Natural killer cell (primary cell): ENCODE measurements around the gene CHST15. TPM values are rescaled to one million over a fixed set of nuclear protein-coding genes. Genes with fewer than 3 reads are reported as not detected.
A peak's percentile ranks its signal among the peaks of the same experiment; 100 is the strongest.

Experiments
- ATAC-seq, 3 donors: fragments of 150-1000 bp in 2 of 3; fragments of 200-7000 bp in 1 of 3; cut with Tn5 transposase; 1 replicate in 1 of 3; 2 replicates in 2 of 3; pipeline ENCODE4 v1.10.0; 2021; ENCODE audit warnings: mild to moderate bottlenecking in 2 of 3, moderate library complexity in 2 of 3
- DNase-seq, 2 donors: peaks; one replicate each; pipeline versions ENCODE4 v3.0.0 to v3.0.0-alpha.2; 2013 to 2021; ENCODE audit warnings: mixed read lengths in 1 of 2
- H3K27ac ChIP-seq: one replicate; pipeline ENCODE4 v1.5.1; 2013; ENCODE audit warnings: mild to moderate bottlenecking, low read length
- H3K27me3 ChIP-seq: one replicate; pipeline ENCODE4 v1.6.1; 2013; ENCODE audit warnings: low read length; ENCODE audit not compliant: control insufficient read depth, insufficient read depth
- H3K36me3 ChIP-seq: one replicate; pipeline ENCODE4 v1.6.1; 2013; ENCODE audit warnings: low read length; ENCODE audit not compliant: control insufficient read depth, insufficient read depth
- H3K4me1 ChIP-seq: one replicate; pipeline ENCODE4 v1.6.1; 2013; ENCODE audit warnings: low read length; ENCODE audit not compliant: control insufficient read depth, insufficient read depth
- H3K4me3 ChIP-seq: one replicate; pipeline ENCODE4 v1.5.1; 2013; ENCODE audit warnings: low read length
- H3K9me3 ChIP-seq: one replicate; pipeline ENCODE4 v1.6.1; 2013; ENCODE audit warnings: low read length; ENCODE audit not compliant: control insufficient read depth, insufficient read depth
- H3K27ac Mint-ChIP-seq, 2 donors: one replicate each; pipeline ENCODE4 v1.8.0; 2022; ENCODE audit warnings: mild to moderate bottlenecking in 2 of 2, mixed read lengths in 2 of 2, moderate library complexity in 1 of 2
- H3K27me3 Mint-ChIP-seq, 2 donors: one replicate each; pipeline ENCODE4 v1.8.0; 2022; ENCODE audit warnings: low read depth in 2 of 2, mixed read lengths in 2 of 2
- H3K36me3 Mint-ChIP-seq: one replicate; pipeline ENCODE4 v1.8.0; 2022; ENCODE audit warnings: mixed read lengths
- H3K4me1 Mint-ChIP-seq, 2 donors: one replicate each; pipeline ENCODE4 v1.8.0; 2022; ENCODE audit warnings: mixed read lengths in 2 of 2
- H3K4me3 Mint-ChIP-seq: one replicate; pipeline ENCODE4 v1.8.0; 2022; ENCODE audit warnings: mild to moderate bottlenecking, moderate library complexity, mixed read lengths
- H3K9me3 Mint-ChIP-seq, 2 donors: one replicate each; pipeline ENCODE4 v1.8.0; 2022; ENCODE audit warnings: mixed read lengths in 2 of 2
- WGBS: methylation state at CpG from one replicate; pipeline ENCODE4 v1.1.7; 2013; ENCODE audit warnings: missing lambda C conversion rate; ENCODE audit not compliant: insufficient coverage; 5-methylcytosine and 5-hydroxymethylcytosine counted together
- intact Hi-C: fragments of 100-400 bp; cut with micrococcal nuclease; formaldehyde crosslinking; loops from one replicate; pipeline ENCODE4 v1.14.2; 2022
- total RNA-seq, 4 donors: library from RNA; stranded (reverse); fragments of 120-200 nt in 1 of 4; gene quantifications; one replicate each; pipeline versions ENCODE4 v1.2.3 to v1.2.4, GENCODE V29; 2013 to 2022
- TF ChIP-seq, protein P1 (sequence below): fragments of 200-600 bp; IDR thresholded peaks from one replicate; pipeline ENCODE4 v1.8.0; 2022; ENCODE audit warnings: antibody characterized with exemption

CHST15 gene
- total RNA-seq, 3 donors from 2014 or later (not counting 1 experiment from before 2014, with no cell fraction given), result 1.9 to 11.9 (median 8.7) TPM

DNA sequence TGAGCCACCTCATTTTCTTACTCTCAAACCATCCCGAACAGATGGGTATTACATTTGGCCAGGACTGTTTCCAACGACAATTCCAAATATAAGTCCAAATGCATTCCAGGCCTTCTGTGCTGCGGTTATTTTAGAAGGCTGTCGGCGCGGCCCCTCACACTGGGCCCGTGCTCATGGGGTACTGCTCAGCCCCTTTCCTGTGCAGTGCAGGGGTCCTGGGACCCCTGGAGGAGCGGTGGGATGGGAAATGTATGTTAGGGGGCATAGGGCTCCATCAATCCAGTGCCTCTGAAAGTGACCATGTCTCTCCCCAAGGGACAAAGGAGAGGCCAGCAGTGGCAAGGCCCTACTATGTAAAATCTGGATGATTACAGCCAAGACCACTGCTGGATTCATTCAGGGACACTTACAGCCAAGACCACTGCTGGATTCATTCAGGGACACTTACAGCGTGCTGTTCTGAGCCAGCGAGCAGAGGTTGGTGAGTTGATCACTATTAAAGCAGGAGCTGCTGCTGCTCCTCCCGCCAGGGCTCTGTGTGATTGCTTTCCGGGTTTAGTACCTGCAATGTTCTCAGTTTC is 66.3 kb downstream of the CHST15 start:
- Histone ChIP-seq H3K27me3 (no peaks in the 10 kb centered on the region), H3K4me3 (no peak overlapping the region), H3K9me3 (no peaks in the 10 kb centered on the region), H3K36me3 (no peaks in the 10 kb centered on the region), H3K27ac (no peak overlapping the region), H3K4me1 (no peaks in the 10 kb centered on the region)
- intact Hi-C loops, result no loop called here
- Mint-ChIP-seq H3K27ac (no peak overlapping the region), H3K9me3 (no peaks in the 10 kb centered on the region), H3K4me3 (no peak overlapping the region), H3K36me3 (no peaks in the 10 kb centered on the region), H3K27me3 (peaks cover 10 to 13% of the 10 kb centered on the region in 2 donors), H3K4me1 (no peaks in the 10 kb centered on the region)
- no peak for ATAC-seq
- TF ChIP-seq, protein P1, sequence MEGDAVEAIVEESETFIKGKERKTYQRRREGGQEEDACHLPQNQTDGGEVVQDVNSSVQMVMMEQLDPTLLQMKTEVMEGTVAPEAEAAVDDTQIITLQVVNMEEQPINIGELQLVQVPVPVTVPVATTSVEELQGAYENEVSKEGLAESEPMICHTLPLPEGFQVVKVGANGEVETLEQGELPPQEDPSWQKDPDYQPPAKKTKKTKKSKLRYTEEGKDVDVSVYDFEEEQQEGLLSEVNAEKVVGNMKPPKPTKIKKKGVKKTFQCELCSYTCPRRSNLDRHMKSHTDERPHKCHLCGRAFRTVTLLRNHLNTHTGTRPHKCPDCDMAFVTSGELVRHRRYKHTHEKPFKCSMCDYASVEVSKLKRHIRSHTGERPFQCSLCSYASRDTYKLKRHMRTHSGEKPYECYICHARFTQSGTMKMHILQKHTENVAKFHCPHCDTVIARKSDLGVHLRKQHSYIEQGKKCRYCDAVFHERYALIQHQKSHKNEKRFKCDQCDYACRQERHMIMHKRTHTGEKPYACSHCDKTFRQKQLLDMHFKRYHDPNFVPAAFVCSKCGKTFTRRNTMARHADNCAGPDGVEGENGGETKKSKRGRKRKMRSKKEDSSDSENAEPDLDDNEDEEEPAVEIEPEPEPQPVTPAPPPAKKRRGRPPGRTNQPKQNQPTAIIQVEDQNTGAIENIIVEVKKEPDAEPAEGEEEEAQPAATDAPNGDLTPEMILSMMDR, result no peak
- no peak for DNase-seq
- WGBS, result 91% methylated on average over 12 of the region's 12 CpGs

DNA sequence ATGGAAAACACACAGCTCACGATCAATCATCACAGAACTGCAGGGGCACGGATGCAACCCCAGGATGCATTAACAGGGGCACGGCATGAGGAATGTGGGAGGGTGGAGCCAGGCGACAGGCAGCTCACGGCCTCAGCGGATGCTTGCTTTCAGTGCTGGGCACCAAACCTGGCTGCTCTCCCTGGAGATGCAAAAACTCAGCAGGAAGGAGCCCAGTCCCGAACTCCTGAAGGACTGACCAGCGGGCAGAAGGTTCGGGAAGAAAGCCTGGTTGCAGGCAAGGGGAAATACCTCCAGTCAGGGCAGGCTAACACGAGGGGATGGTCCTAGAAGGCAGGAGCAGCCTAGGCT is 66.8 kb downstream of the CHST15 start:
- WGBS, result 92% methylated on average over 10 of the region's 10 CpGs
- H3K36me3 Mint-ChIP-seq, result no peaks in the 10 kb centered on the region
- peaks cover 10 to 13% of the 10 kb centered on the region in 2 donors for H3K27me3 Mint-ChIP-seq
- H3K4me3 ChIP-seq, result no peak overlapping the region
- H3K27ac ChIP-seq, result no peak overlapping the region
- TF ChIP-seq, protein P1, result no peak
- no peaks in the 10 kb centered on the region for H3K27me3 ChIP-seq
- H3K4me1 Mint-ChIP-seq, result no peaks in the 10 kb centered on the region
- no peaks in the 10 kb centered on the region for H3K36me3 ChIP-seq
- intact Hi-C loops, result no loop called here
- no peaks in the 10 kb centered on the region for H3K9me3 ChIP-seq
- H3K4me3 Mint-ChIP-seq, result no peak overlapping the region
- ATAC-seq (no peak), DNase-seq (no peak)
- H3K4me1 ChIP-seq, result no peaks in the 10 kb centered on the region
- no peak overlapping the region for H3K27ac Mint-ChIP-seq
- H3K9me3 Mint-ChIP-seq, result no peaks in the 10 kb centered on the region

DNA sequence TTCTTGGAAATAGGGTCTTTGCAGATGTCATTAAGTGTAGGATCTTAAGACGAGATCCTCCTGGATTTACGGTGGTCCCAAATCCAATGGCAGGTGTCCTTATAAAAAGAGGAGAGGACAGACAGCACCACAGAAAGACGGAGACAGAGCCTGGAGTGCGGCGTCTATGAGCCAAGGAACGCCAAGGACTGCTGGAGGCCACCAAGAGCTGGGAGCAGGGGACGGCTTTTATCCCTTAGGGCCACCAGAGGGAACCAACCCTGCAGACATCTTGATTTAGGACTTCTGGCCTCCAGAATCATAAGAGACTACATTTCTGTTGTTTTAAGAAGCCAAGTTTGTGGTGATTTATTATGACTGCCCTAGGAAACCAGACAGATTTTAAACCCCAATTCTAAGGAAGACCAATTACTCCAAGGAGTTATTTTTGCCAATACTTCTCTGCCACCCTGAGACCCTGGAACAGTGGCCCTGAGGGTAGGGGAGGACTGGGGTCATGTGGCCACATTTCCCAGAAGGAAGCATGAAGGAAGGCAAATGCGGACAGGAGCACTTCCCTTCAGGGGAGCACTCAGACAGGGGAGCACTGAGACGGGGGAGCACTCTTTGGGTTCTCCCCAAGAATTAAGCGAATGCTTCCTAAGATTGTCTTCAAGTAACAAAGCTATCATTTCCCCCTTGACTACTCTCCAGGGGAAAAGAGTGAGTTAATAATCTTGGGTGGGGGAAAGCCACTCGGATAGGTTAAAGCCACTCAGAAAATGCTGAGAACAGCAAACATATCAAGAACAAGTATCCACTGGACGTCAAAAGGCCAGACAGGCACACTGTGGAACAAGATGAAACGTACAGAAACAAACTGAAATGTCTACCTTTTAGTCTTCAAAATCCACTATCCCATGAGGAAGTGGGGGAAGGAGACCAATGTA is 67.5 kb downstream of the CHST15 start:
- Mint-ChIP-seq H3K27ac (no peak overlapping the region), H3K27me3 (peaks cover 10 to 11% of the 10 kb centered on the region in 2 donors), H3K9me3 (no peaks in the 10 kb centered on the region), H3K4me3 (no peak overlapping the region), H3K4me1 (no peaks in the 10 kb centered on the region), H3K36me3 (no peaks in the 10 kb centered on the region)
- DNase-seq (peak in 1 of 2 donors; percentile 42), ATAC-seq (no peak)
- Histone ChIP-seq H3K4me3 (no peak overlapping the region), H3K36me3 (no peaks in the 10 kb centered on the region), H3K27ac (no peak overlapping the region), H3K27me3 (no peaks in the 10 kb centered on the region), H3K9me3 (no peaks in the 10 kb centered on the region), H3K4me1 (no peaks in the 10 kb centered on the region)
- intact Hi-C loops, result no loop called here
- TF ChIP-seq, protein P1, result no peak
- WGBS, result 78% methylated on average over 11 of the region's 13 CpGs
